Ovary (tissue), 9 donors: ENCODE measurements around the gene USH2A. TPM values are rescaled to one million over a fixed set of nuclear protein-coding genes. Genes with fewer than 3 reads are reported as not detected.

Experiments used
- DNase-seq, 5 donors: peaks; one replicate each; pipeline ENCODE4 v3.0.0-alpha.2; 2019 to 2020
- H3K27ac ChIP-seq, 2 donors: fragments of 200-600 bp; one replicate each; pipeline versions ENCODE4 v1.5.1 to v1.8.0; 2019 to 2022
- H3K27me3 ChIP-seq: fragments of 200-600 bp; one replicate; pipeline ENCODE4 v1.8.0; 2022
- H3K36me3 ChIP-seq: fragments of 200-600 bp; sonication (generic); one replicate; pipeline ENCODE4 v1.5.1; 2019
- H3K4me1 ChIP-seq: one replicate; pipeline ENCODE4 v1.8.1; 2013; ENCODE audit warnings: mild to moderate bottlenecking, moderate library complexity; ENCODE audit not compliant: insufficient read depth
- H3K4me3 ChIP-seq: fragments of 200-600 bp; sonication (generic); one replicate; pipeline ENCODE4 v1.5.1; 2017
- H3K9me3 ChIP-seq, 2 donors: fragments of 200-600 bp in 1 of 2; sonication (generic) in 1 of 2; one replicate each; pipeline versions ENCODE4 v1.5.1 to v1.8.1; 2013 to 2019; ENCODE audit warnings: mild to moderate bottlenecking in 1 of 2, moderate library complexity in 1 of 2
- CTCF ChIP-seq, 3 donors: fragments of 450-650 bp in 2 of 3; fragments of 200-600 bp in 1 of 3; IDR thresholded peaks; one replicate each; pipeline versions ENCODE4 v1.5.1 to v1.8.0; 2016 to 2022; ENCODE audit warnings: antibody characterized with exemption in 3 of 3, mild to moderate bottlenecking in 1 of 3
- EP300 ChIP-seq: sonication (generic); formaldehyde crosslinking; IDR thresholded peaks from one replicate; pipeline ENCODE4 v1.6.1; 2017; ENCODE audit warnings: antibody characterized with exemption
- POLR2A ChIP-seq: fragments of 450-650 bp; IDR thresholded peaks from one replicate; pipeline ENCODE4 v1.6.1; 2017; ENCODE audit warnings: antibody characterized with exemption, mild to moderate bottlenecking, moderate library complexity
- WGBS, 3 donors: extraction: QIAGEN DNeasy Blood & Tissue Kit in 1 of 3; methylation state at CpG; one replicate each; pipeline versions ENCODE4 v1.1.5 to v1.1.7; 2013 to 2017; 5-methylcytosine and 5-hydroxymethylcytosine counted together
- intact Hi-C, 4 donors: fragments of 100-400 bp; cut with DNase I; formaldehyde crosslinking; loops; one replicate each; pipeline versions ENCODE4 v1.11.0 to v1.15.1; 2022 to 2023
- polyA plus RNA-seq, 2 donors: library from polyadenylated mRNA; stranded (reverse); fragments of 200-250 nt in 1 of 2; fragments of 350-450 nt in 1 of 2; fragmentation: Illumina TruSeq in 1 of 2; extraction: RNeasy Lipid Tissue Mini Kit (QIAGEN cat#74804) in 1 of 2; gene quantifications; one replicate each; pipeline ENCODE4 v1.2.3, GENCODE V29; 2013 to 2014
- total RNA-seq, 7 donors: library from RNA; depleted of rRNA in 2 of 7; stranded (reverse); fragments of >200 nt in 2 of 7; fragmentation: NEBNext Ultra II Directional in 3 of 7; extraction: Animal tissue kit (Norgen Biotek cat#: 25700) in 3 of 7; gene quantifications; one replicate each; pipeline versions ENCODE4 v1.1.0 to v1.2.4, GENCODE V29; 2016 to 2023
- donor health status: DM: no; HTN: no; CAD: no; lungs with moderate emphysema.
- donor health status: DM: no; HTN: no; CAD: no.
- donor health status: Bipolar disorder and iron deficiency.
- donor health status: DM: yes; HTN: yes; CAD: no.
- donor health status: DM: no; HTN: no; CAD: no.
- donor health status: DM: yes; HTN: yes; CAD: no.

Gene USH2A
- total and polyA plus RNA-seq, 9 donors: 0.01 to 0.11 TPM; not detected in 7

GRCh38 chr1:216032284-216032683, 391.0 kb downstream of the USH2A start:
- no peaks in the 10 kb centered on the region for H3K9me3 ChIP-seq
- intact Hi-C loops: no loop called here
- H3K27ac ChIP-seq: no peak overlapping the region
- 53 to 73% (median 70%) methylated on average over 1 of the region's 1 CpG for WGBS, 3 donors
- DNase-seq: no peak
- H3K36me3 ChIP-seq: no peaks in the 10 kb centered on the region
- H3K4me1 ChIP-seq: no peaks in the 10 kb centered on the region
- TF ChIP-seq EP300: no peak
- TF ChIP-seq POLR2A: no peak
- TF ChIP-seq CTCF (IDR thresholded peaks at IDR 0.05): no peak
- no peaks in the 10 kb centered on the region for H3K27me3 ChIP-seq
- H3K4me3 ChIP-seq: no peak overlapping the region

- no peaks in the 10 kb centered on the region for H3K36me3 ChIP-seq
- no peak for TF ChIP-seq POLR2A
- TF ChIP-seq EP300: no peak
- no peak for TF ChIP-seq CTCF (IDR thresholded peaks at IDR 0.05)
- 88 to 96% (median 93%) methylated on average over 1 of the region's 1 CpG for WGBS, 3 donors
- intact Hi-C loops: no loop called here
- no peak overlapping the region for H3K27ac ChIP-seq
- no peak overlapping the region for H3K4me3 ChIP-seq
- no peak for DNase-seq
- no peaks in the 10 kb centered on the region for H3K27me3 ChIP-seq
- H3K9me3 ChIP-seq: no peaks in the 10 kb centered on the region
- no peaks in the 10 kb centered on the region for H3K4me1 ChIP-seq
Measured at GRCh38 chr1:216028631-216029030, 394.6 kb downstream of the USH2A start.

- TF ChIP-seq POLR2A (no peak), CTCF (IDR thresholded peaks at IDR 0.05) (no peak), EP300 (no peak)
- H3K4me1 ChIP-seq: no peaks in the 10 kb centered on the region
- no peak overlapping the region for H3K4me3 ChIP-seq
- intact Hi-C loops: no loop called here
- 87 to 89% (median 88%) methylated on average over 2 of the region's 2 CpGs for WGBS, 3 donors
- H3K27ac ChIP-seq: no peak overlapping the region
- no peaks in the 10 kb centered on the region for H3K27me3 ChIP-seq
- H3K36me3 ChIP-seq: no peaks in the 10 kb centered on the region
- DNase-seq: no peak
- H3K9me3 ChIP-seq: no peaks in the 10 kb centered on the region
Measured at GRCh38 chr1:216024546-216024945, 398.7 kb downstream of the USH2A start.

DNA sequence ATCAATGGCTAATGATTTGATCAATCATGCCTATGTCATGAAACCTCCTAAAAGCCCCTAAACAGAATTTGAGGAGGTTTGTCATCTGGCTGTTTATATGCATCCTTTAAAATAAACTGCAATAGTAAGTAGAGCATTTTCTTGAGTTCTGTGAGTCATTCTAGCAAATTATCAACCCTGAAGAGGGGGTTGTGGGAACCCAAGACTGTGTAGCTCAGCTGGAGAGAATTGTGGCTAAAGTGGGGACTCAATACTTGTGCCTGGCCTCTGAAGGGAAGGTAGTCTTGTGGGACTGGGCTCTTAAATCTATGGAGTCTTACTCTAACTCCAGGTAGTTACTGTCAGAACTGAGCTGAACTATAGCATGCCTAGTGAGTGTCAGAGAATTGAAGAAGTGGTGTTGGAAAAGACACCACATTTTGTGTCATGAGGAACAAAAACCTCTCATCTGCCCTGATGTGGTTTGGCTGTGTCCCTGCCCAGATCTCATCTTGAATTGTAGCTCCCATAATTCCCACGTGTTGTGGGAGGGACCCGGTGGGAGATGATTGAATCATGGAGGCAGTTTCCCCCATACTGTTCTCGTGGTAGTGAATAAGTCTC, 402.4 kb downstream of the USH2A start:
- intact Hi-C loops: no loop called here
- WGBS, 3 donors: 69 to 80% (median 79%) methylated on average over 3 of the region's 3 CpGs
- no peak overlapping the region for H3K4me3 ChIP-seq
- no peaks in the 10 kb centered on the region for H3K36me3 ChIP-seq
- no peak overlapping the region for H3K27ac ChIP-seq
- no peak for DNase-seq
- H3K27me3 ChIP-seq: no peaks in the 10 kb centered on the region
- no peak for TF ChIP-seq EP300
- TF ChIP-seq POLR2A: no peak
- no peak for TF ChIP-seq CTCF (IDR thresholded peaks at IDR 0.05)
- no peaks in the 10 kb centered on the region for H3K4me1 ChIP-seq
- no peaks in the 10 kb centered on the region for H3K9me3 ChIP-seq
